Fibroblast of lung (primary cell): ENCODE data around the gene SRP72. TPM values are rescaled to one million over a fixed set of nuclear protein-coding genes. Genes with fewer than 3 reads are reported as not detected.

Experiments
- DNase-seq, 2 donors: peaks; one replicate each; pipeline versions ENCODE4 v3.0.0 to v3.0.0-alpha.2; 2010; ENCODE audit warnings: low read depth in 2 of 2
- H2AFZ ChIP-seq: 2 replicates; pipeline ENCODE4 v1.5.1; 2012; ENCODE audit warnings: low read length, control low read depth, inconsistent platforms
- H3K27ac ChIP-seq: 2 replicates; pipeline ENCODE4 v1.5.1; 2011; ENCODE audit warnings: low read length, control low read depth; ENCODE audit not compliant: insufficient read depth
- H3K27me3 ChIP-seq: 2 replicates; pipeline ENCODE4 v1.5.1; 2011; ENCODE audit warnings: mild to moderate bottlenecking, low read length; ENCODE audit not compliant: control insufficient read depth, insufficient read depth
- H3K36me3 ChIP-seq: 2 replicates; pipeline ENCODE4 v1.5.1; 2011; ENCODE audit warnings: low read length; ENCODE audit not compliant: control insufficient read depth, insufficient read depth
- H3K4me1 ChIP-seq: 2 replicates; pipeline ENCODE4 v1.5.1; 2011; ENCODE audit warnings: low read length; ENCODE audit not compliant: control insufficient read depth, insufficient read depth; ENCODE audit errors: extremely low read depth
- H3K4me2 ChIP-seq: 2 replicates; pipeline ENCODE4 v1.5.1; 2011; ENCODE audit warnings: low read length, control low read depth; ENCODE audit not compliant: insufficient read depth; ENCODE audit errors: extremely low read depth
- H3K4me3 ChIP-seq, 4 experiments: fragments of 200-600 bp in 1 of 4; sonication (generic) in 1 of 4; replicated peaks in 1 of 4; 2 replicates each; pipeline ENCODE4 v1.5.1; 2011 to 2016; ENCODE audit warnings: low read length in 4 of 4, low read depth in 3 of 4, mild to moderate bottlenecking in 3 of 4, control low read depth in 2 of 4, inconsistent platforms in 1 of 4, mixed read lengths in 1 of 4; ENCODE audit not compliant: insufficient read depth in 1 of 4; ENCODE audit errors: control extremely low read depth in 1 of 4
- H3K79me2 ChIP-seq: 2 replicates; pipeline ENCODE4 v1.5.1; 2012; ENCODE audit warnings: mild to moderate bottlenecking, low read length, inconsistent platforms; ENCODE audit not compliant: control insufficient read depth, insufficient read depth
- H3K9ac ChIP-seq: 2 replicates; pipeline ENCODE4 v1.5.1; 2011; ENCODE audit warnings: mild to moderate bottlenecking, low read length, control low read depth; ENCODE audit not compliant: insufficient read depth
- H3K9me3 ChIP-seq: 2 replicates; pipeline ENCODE4 v1.5.1; 2012; ENCODE audit warnings: low read depth, low read length; ENCODE audit not compliant: control insufficient read depth, insufficient read depth
- H4K20me1 ChIP-seq: 2 replicates; pipeline ENCODE4 v1.5.1; 2011; ENCODE audit warnings: low read length; ENCODE audit not compliant: control insufficient read depth, insufficient read depth; ENCODE audit errors: extremely low read depth
- CTCF ChIP-seq, 2 donors: IDR thresholded peaks in 1 of 2; conservative IDR thresholded peaks in 1 of 2; 1 replicate in 1 of 2; 2 replicates in 1 of 2; pipeline ENCODE4 v1.5.1; 2011 to 2012; ENCODE audit warnings: low read length in 2 of 2, control low read depth in 1 of 2, inconsistent platforms in 1 of 2, low read depth in 1 of 2, mild to moderate bottlenecking in 1 of 2
- EZH2 ChIP-seq: IDR thresholded peaks from 2 replicates; pipeline ENCODE4 v1.5.1; 2012; ENCODE audit warnings: low read length, control low read depth, mild to moderate bottlenecking; ENCODE audit errors: missing control alignments
- polyA plus RNA-seq, 2 donors: library from polyadenylated mRNA; depleted of rRNA in 1 of 2; stranded (reverse) in 1 of 2; unstranded in 1 of 2; fragments of >200 nt; gene quantifications; 2 replicates each; pipeline ENCODE4 v1.2.1, GENCODE V29; 2011 to 2012; ENCODE audit warnings: missing spikeins in 1 of 2
- total RNA-seq: library from RNA; depleted of rRNA; stranded (reverse); fragments of >200 nt; gene quantifications from 2 replicates; pipeline ENCODE4 v1.2.1, GENCODE V29; 2014

SRP72 gene
- total and polyA plus RNA-seq, 2 donors (not counting 1 experiment from before 2014, with no cell fraction given): 72.3 to 181 TPM

GRCh38 chr4:56537147-56537546 is 69.7 kb downstream of the SRP72 start:
- H3K4me2 ChIP-seq: no peak overlapping the region
- H2AFZ ChIP-seq: no peak overlapping the region
- no peaks in the 10 kb centered on the region for H3K79me2 ChIP-seq
- H3K4me1 ChIP-seq: no peaks in the 10 kb centered on the region
- DNase-seq: no peak
- no peaks in the 10 kb centered on the region for H3K9me3 ChIP-seq
- no peaks in the 10 kb centered on the region for H3K27me3 ChIP-seq
- H3K9ac ChIP-seq: no peak overlapping the region
- no peaks in the 10 kb centered on the region for H4K20me1 ChIP-seq
- no peak for TF ChIP-seq EZH2
- no peak for TF ChIP-seq CTCF (conservative IDR thresholded peaks at IDR 0.05 in 1 of 2, IDR thresholded peaks at IDR 0.05 in 1 of 2; ENCODE audit: low read depth in 1 of 2, low read length in 2 of 2)
- no peak overlapping the region for H3K4me3 ChIP-seq
- no peaks in the 10 kb centered on the region for H3K36me3 ChIP-seq
- no peak overlapping the region for H3K27ac ChIP-seq

GRCh38 chr4:56540826-56541225 is 73.4 kb downstream of the SRP72 start:
- no peak for DNase-seq
- TF ChIP-seq EZH2 (no peak), CTCF (conservative IDR thresholded peaks at IDR 0.05 in 1 of 2, IDR thresholded peaks at IDR 0.05 in 1 of 2; ENCODE audit: low read depth in 1 of 2, low read length in 2 of 2) (no peak)
- Histone ChIP-seq H3K27ac (no peak overlapping the region), H3K79me2 (no peaks in the 10 kb centered on the region), H4K20me1 (no peaks in the 10 kb centered on the region), H3K9ac (no peak overlapping the region), H2AFZ (no peak overlapping the region), H3K4me1 (no peaks in the 10 kb centered on the region), H3K27me3 (no peaks in the 10 kb centered on the region), H3K4me3 (no peak overlapping the region), H3K36me3 (no peaks in the 10 kb centered on the region), H3K9me3 (no peaks in the 10 kb centered on the region), H3K4me2 (no peak overlapping the region)

DNA sequence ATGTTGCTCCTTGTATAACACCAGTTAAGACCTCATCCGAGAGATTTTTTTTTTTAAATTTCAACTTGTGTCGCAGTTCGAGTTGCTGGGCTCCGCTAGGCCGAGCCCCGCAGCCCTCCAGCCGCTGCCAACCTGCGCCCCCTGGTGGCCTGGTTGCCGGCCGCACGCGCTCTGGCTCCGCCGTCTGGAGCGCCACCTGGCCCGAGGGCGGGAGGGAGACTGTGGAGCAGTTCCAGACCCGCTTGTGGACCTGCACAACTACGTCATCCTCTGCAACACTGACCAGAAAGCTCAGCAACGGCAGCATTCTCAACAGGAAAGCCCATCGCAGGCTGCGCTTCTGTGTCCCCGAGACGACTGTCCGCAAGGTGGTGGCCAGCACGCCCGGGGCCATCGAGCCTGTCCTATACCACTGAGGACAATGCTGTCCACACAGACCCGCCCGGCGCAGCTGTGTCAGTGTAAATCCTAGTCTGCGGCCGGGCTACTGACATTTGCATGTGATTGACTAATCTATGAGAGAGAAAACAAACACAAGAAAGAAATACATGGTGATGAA is 77.2 kb downstream of the SRP72 start:
- H3K9ac ChIP-seq: no peak overlapping the region
- TF ChIP-seq EZH2 (no peak), CTCF (conservative IDR thresholded peaks at IDR 0.05 in 1 of 2, IDR thresholded peaks at IDR 0.05 in 1 of 2; ENCODE audit: low read depth in 1 of 2, low read length in 2 of 2) (peak; percentile 79 to 98)

More for the DNA sequence above, 77.2 kb downstream of the SRP72 start:
- DNase-seq: peak; percentile 75 to 81
- Histone ChIP-seq H3K36me3 (no peaks in the 10 kb centered on the region), H3K9me3 (no peaks in the 10 kb centered on the region), H3K4me1 (no peaks in the 10 kb centered on the region), H3K27ac (no peak overlapping the region), H3K4me2 (peak overlapping the region; percentile 75), H4K20me1 (no peaks in the 10 kb centered on the region), H3K4me3 (peak overlapping the region; percentile 37 to 45 (median 44)), H3K27me3 (no peaks in the 10 kb centered on the region), H3K79me2 (no peaks in the 10 kb centered on the region), H2AFZ (peak overlapping the region; percentile 91)
